ENCODE results near the gene PLEKHA8. TPM values are rescaled to one million over a fixed set of nuclear protein-coding genes. Genes with fewer than 3 reads are reported as not detected.

Gene PLEKHA8
- total and polyA plus RNA-seq, 11 donors: 1.5 to 6.8 (median 4.1) TPM

GRCh38 chr7:30178748-30179436 is 150.7 kb downstream of the PLEKHA8 start:
- H3K27me3 ChIP-seq: no peaks in the 10 kb centered on the region
- no peaks in the 10 kb centered on the region for H3K36me3 ChIP-seq
- no peak overlapping the region for H3K4me3 ChIP-seq
- no peak for DNase-seq
- H3K4me1 ChIP-seq: peaks cover 0 to 71% (median 37%) of the 10 kb centered on the region in 12 donors
- TF ChIP-seq POLR2A (IDR thresholded peaks at IDR 0.05): no peak
- no peak for TF ChIP-seq CTCF (IDR thresholded peaks at IDR 0.05)
- intact Hi-C loops (cut with DNase I): loop anchor here in 4 of 10 donors (5.0 to 10.0 kb wide), 3 partner anchors 48 to 76 kb away; no protein-coding TSS in a partner anchor
- no peak for ATAC-seq
- no peaks in the 10 kb centered on the region for H3K9me3 ChIP-seq
- 70 to 81% (median 74%) methylated on average over 3 of the region's 3 CpGs for WGBS, 4 donors
- H3K27ac ChIP-seq: peak overlapping the region in 1 of 12 donors; percentile 53

Other genes starting within 250 kb of the PLEKHA8 start
- gene WIPF3, start 221.9 kb upstream of the PLEKHA8 start, total RNA-seq: 10 to 100 TPM in 2 of 9 donors, 1 to 10 TPM in 7; 2.6 to 16.5 (median 6.8) TPM
- gene WIPF3, start 221.9 kb upstream of the PLEKHA8 start, polyA plus RNA-seq: 1 to 10 TPM; 1.2 to 4.5 TPM
- 10 to 100 TPM; 17.0 to 40.2 (median 23.9) TPM for gene SCRN1, start 38.6 kb upstream of the PLEKHA8 start, total RNA-seq
- gene SCRN1, start 38.6 kb upstream of the PLEKHA8 start, polyA plus RNA-seq: 1 to 10 TPM; 2.7 to 7.1 TPM
- gene FKBP14, start 1.7 kb upstream of the PLEKHA8 start, total RNA-seq: 10 to 100 TPM in 7 of 9 donors, 1 to 10 TPM in 2; 4.4 to 19.0 (median 14.2) TPM
- gene FKBP14, start 1.7 kb upstream of the PLEKHA8 start, polyA plus RNA-seq: 10 to 100 TPM in 1 of 2 donors, 1 to 10 TPM in 1; 2.5 to 10.8 TPM
- 10 to 100 TPM; 16.7 to 45.2 (median 21.6) TPM for gene MTURN, start 106.6 kb downstream of the PLEKHA8 start, total RNA-seq
- 10 to 100 TPM in 1 of 2 donors, 1 to 10 TPM in 1; 7.7 to 11.1 TPM for gene MTURN, start 106.6 kb downstream of the PLEKHA8 start, polyA plus RNA-seq